Fibroblast of lung (primary cell): ENCODE results near the gene NPC1L1. TPM values are rescaled to one million over a fixed set of nuclear protein-coding genes. Genes with fewer than 3 reads are reported as not detected.

Experiments
- DNase-seq, 2 donors: peaks; one replicate each; pipeline versions ENCODE4 v3.0.0 to v3.0.0-alpha.2; 2010; ENCODE audit warnings: low read depth in 2 of 2
- H2AFZ ChIP-seq: 2 replicates; pipeline ENCODE4 v1.5.1; 2012; ENCODE audit warnings: low read length, control low read depth, inconsistent platforms
- H3K27ac ChIP-seq: 2 replicates; pipeline ENCODE4 v1.5.1; 2011; ENCODE audit warnings: low read length, control low read depth; ENCODE audit not compliant: insufficient read depth
- H3K27me3 ChIP-seq: 2 replicates; pipeline ENCODE4 v1.5.1; 2011; ENCODE audit warnings: mild to moderate bottlenecking, low read length; ENCODE audit not compliant: control insufficient read depth, insufficient read depth
- H3K36me3 ChIP-seq: 2 replicates; pipeline ENCODE4 v1.5.1; 2011; ENCODE audit warnings: low read length; ENCODE audit not compliant: control insufficient read depth, insufficient read depth
- H3K4me1 ChIP-seq: 2 replicates; pipeline ENCODE4 v1.5.1; 2011; ENCODE audit warnings: low read length; ENCODE audit not compliant: control insufficient read depth, insufficient read depth; ENCODE audit errors: extremely low read depth
- H3K4me2 ChIP-seq: 2 replicates; pipeline ENCODE4 v1.5.1; 2011; ENCODE audit warnings: low read length, control low read depth; ENCODE audit not compliant: insufficient read depth; ENCODE audit errors: extremely low read depth
- H3K4me3 ChIP-seq, 4 experiments: fragments of 200-600 bp in 1 of 4; sonication (generic) in 1 of 4; replicated peaks in 1 of 4; 2 replicates each; pipeline ENCODE4 v1.5.1; 2011 to 2016; ENCODE audit warnings: low read length in 4 of 4, low read depth in 3 of 4, mild to moderate bottlenecking in 3 of 4, control low read depth in 2 of 4, inconsistent platforms in 1 of 4, mixed read lengths in 1 of 4; ENCODE audit not compliant: insufficient read depth in 1 of 4; ENCODE audit errors: control extremely low read depth in 1 of 4
- H3K79me2 ChIP-seq: 2 replicates; pipeline ENCODE4 v1.5.1; 2012; ENCODE audit warnings: mild to moderate bottlenecking, low read length, inconsistent platforms; ENCODE audit not compliant: control insufficient read depth, insufficient read depth
- H3K9ac ChIP-seq: 2 replicates; pipeline ENCODE4 v1.5.1; 2011; ENCODE audit warnings: mild to moderate bottlenecking, low read length, control low read depth; ENCODE audit not compliant: insufficient read depth
- H3K9me3 ChIP-seq: 2 replicates; pipeline ENCODE4 v1.5.1; 2012; ENCODE audit warnings: low read depth, low read length; ENCODE audit not compliant: control insufficient read depth, insufficient read depth
- H4K20me1 ChIP-seq: 2 replicates; pipeline ENCODE4 v1.5.1; 2011; ENCODE audit warnings: low read length; ENCODE audit not compliant: control insufficient read depth, insufficient read depth; ENCODE audit errors: extremely low read depth
- CTCF ChIP-seq, 2 donors: IDR thresholded peaks in 1 of 2; conservative IDR thresholded peaks in 1 of 2; 1 replicate in 1 of 2; 2 replicates in 1 of 2; pipeline ENCODE4 v1.5.1; 2011 to 2012; ENCODE audit warnings: low read length in 2 of 2, control low read depth in 1 of 2, inconsistent platforms in 1 of 2, low read depth in 1 of 2, mild to moderate bottlenecking in 1 of 2
- EZH2 ChIP-seq: IDR thresholded peaks from 2 replicates; pipeline ENCODE4 v1.5.1; 2012; ENCODE audit warnings: low read length, control low read depth, mild to moderate bottlenecking; ENCODE audit errors: missing control alignments
- polyA plus RNA-seq, 2 donors: library from polyadenylated mRNA; depleted of rRNA in 1 of 2; stranded (reverse) in 1 of 2; unstranded in 1 of 2; fragments of >200 nt; gene quantifications; 2 replicates each; pipeline ENCODE4 v1.2.1, GENCODE V29; 2011 to 2012; ENCODE audit warnings: missing spikeins in 1 of 2
- total RNA-seq: library from RNA; depleted of rRNA; stranded (reverse); fragments of >200 nt; gene quantifications from 2 replicates; pipeline ENCODE4 v1.2.1, GENCODE V29; 2014

NPC1L1 gene
- total and polyA plus RNA-seq, 2 donors (not counting 1 experiment from before 2014, with no cell fraction given), result under 0.01 to 0.05 TPM

GRCh38 chr7:44569959-44570358 lies 28.8 kb upstream of the NPC1L1 start:
- Histone ChIP-seq H3K79me2 (peaks cover 29% of the 10 kb centered on the region), H3K4me1 (peaks cover 8% of the 10 kb centered on the region)

GRCh38 chr7:44568771-44569560 lies 27.8 kb upstream of the NPC1L1 start:
- H3K4me3 ChIP-seq, result no peak overlapping the region
- H3K27ac ChIP-seq, result no peak overlapping the region
- TF ChIP-seq CTCF (conservative IDR thresholded peaks at IDR 0.05 in 1 of 2, IDR thresholded peaks at IDR 0.05 in 1 of 2; ENCODE audit: low read depth in 1 of 2, low read length in 2 of 2) (no peak), EZH2 (no peak)
- peaks cover 6% of the 10 kb centered on the region for H3K4me1 ChIP-seq
- no peak overlapping the region for H3K4me2 ChIP-seq
- H2AFZ ChIP-seq, result no peak overlapping the region
- no peaks in the 10 kb centered on the region for H4K20me1 ChIP-seq
- DNase-seq, result no peak
- no peaks in the 10 kb centered on the region for H3K27me3 ChIP-seq
- no peak overlapping the region for H3K9ac ChIP-seq
- H3K79me2 ChIP-seq, result peaks cover 21% of the 10 kb centered on the region
- no peaks in the 10 kb centered on the region for H3K9me3 ChIP-seq
- H3K36me3 ChIP-seq, result peaks cover 54% of the 10 kb centered on the region

More at GRCh38 chr7:44569959-44570358, 28.8 kb upstream of the NPC1L1 start:
- no peaks in the 10 kb centered on the region for H4K20me1 ChIP-seq
- no peak overlapping the region for H3K4me2 ChIP-seq
- TF ChIP-seq EZH2 (no peak), CTCF (conservative IDR thresholded peaks at IDR 0.05 in 1 of 2, IDR thresholded peaks at IDR 0.05 in 1 of 2; ENCODE audit: low read depth in 1 of 2, low read length in 2 of 2) (no peak)
- no peak for DNase-seq
- no peaks in the 10 kb centered on the region for H3K9me3 ChIP-seq
- H3K27me3 ChIP-seq, result no peaks in the 10 kb centered on the region
- H3K36me3 ChIP-seq, result peaks cover 52% of the 10 kb centered on the region
- H3K27ac ChIP-seq, result no peak overlapping the region
- no peak overlapping the region for H3K9ac ChIP-seq
- no peak overlapping the region for H2AFZ ChIP-seq
- H3K4me3 ChIP-seq, result no peak overlapping the region

GRCh38 chr7:44567884-44568283 lies 26.8 kb upstream of the NPC1L1 start:
- H3K36me3 ChIP-seq, result peaks cover 57% of the 10 kb centered on the region
- H2AFZ ChIP-seq, result no peak overlapping the region
- H3K4me3 ChIP-seq, result no peak overlapping the region
- H3K9ac ChIP-seq, result no peak overlapping the region
- no peak for DNase-seq
- no peak overlapping the region for H3K27ac ChIP-seq
- H3K4me2 ChIP-seq, result no peak overlapping the region
- no peaks in the 10 kb centered on the region for H3K27me3 ChIP-seq
- H3K9me3 ChIP-seq, result no peaks in the 10 kb centered on the region
- TF ChIP-seq CTCF (conservative IDR thresholded peaks at IDR 0.05 in 1 of 2, IDR thresholded peaks at IDR 0.05 in 1 of 2; ENCODE audit: low read depth in 1 of 2, low read length in 2 of 2), result no peak
- TF ChIP-seq EZH2, result no peak
- H3K4me1 ChIP-seq, result peaks cover 4% of the 10 kb centered on the region
- no peaks in the 10 kb centered on the region for H4K20me1 ChIP-seq
- H3K79me2 ChIP-seq, result peaks cover 13% of the 10 kb centered on the region
